Measurements from ENCODE around the gene LZTS3.
"Not testable (repeated sequence)": the region's sequence is repeated elsewhere in the genome, so short reads cannot be mapped to it uniquely, and the experiment has no call there.

The LZTS3 gene

DNA sequence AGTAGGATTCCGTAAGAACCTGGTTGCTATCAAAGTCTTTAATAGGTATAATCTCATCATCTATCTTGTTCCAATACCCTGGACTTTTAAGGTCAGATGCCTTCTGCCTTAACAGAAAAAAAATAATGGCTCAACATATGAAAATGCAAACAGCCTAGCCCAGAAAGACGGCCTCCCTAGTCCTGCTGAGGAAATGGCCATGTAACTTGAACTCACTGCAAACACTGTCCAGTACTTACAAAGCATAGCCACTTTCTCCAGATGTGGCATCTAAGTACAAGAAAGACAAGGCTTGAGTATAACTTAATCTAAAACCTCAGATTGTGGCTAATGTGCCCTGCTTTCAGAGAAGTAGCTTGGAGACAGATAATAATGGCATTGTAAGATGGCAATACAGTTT lies 40.2 kb downstream of the LZTS3 start:
- DNase-seq: no peak

DNA sequence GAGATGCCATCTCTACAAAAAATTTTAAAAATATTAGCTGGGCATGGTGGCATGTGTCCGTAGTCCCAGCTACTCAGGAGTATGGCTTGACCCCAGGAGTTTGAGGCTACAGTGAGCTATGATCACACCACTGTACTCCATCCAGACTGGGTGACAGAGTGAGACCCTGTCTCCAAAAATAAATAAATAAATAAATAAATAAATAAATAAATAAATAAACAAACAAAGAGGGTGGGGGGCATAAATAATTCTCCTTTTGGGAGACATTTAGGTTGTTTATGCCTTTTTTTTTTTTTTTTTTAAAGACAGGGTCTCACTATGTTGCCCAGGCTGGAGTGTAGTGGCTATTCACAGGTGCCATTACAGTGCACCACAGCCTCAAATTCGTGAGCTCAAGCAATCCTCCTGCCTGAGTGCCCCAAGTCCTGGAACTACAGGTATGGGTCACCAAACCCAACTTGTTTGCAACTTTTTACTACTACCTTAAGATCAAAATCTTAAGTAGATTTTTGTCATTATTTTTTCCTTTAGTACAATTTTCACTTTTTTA lies 43.2 kb downstream of the LZTS3 start:
- DNase-seq: no peak

GRCh38 chr20:3129094-3129493 lies 44.3 kb downstream of the LZTS3 start:
- no peak for DNase-seq

- DNase-seq: no peak
Measured at GRCh38 chr20:3128275-3128984, 44.9 kb downstream of the LZTS3 start.

- DNase-seq: no peak
Measured at GRCh38 chr20:3126527-3126859, 46.9 kb downstream of the LZTS3 start.

GRCh38 chr20:3125776-3126526 lies 47.4 kb downstream of the LZTS3 start:
- DNase-seq: not testable (repeated sequence)

- not testable (repeated sequence) for DNase-seq
Measured at GRCh38 chr20:3124773-3125560, 48.4 kb downstream of the LZTS3 start.

- not testable (repeated sequence) for DNase-seq
Measured at GRCh38 chr20:3124163-3124562, 49.2 kb downstream of the LZTS3 start.

DNA sequence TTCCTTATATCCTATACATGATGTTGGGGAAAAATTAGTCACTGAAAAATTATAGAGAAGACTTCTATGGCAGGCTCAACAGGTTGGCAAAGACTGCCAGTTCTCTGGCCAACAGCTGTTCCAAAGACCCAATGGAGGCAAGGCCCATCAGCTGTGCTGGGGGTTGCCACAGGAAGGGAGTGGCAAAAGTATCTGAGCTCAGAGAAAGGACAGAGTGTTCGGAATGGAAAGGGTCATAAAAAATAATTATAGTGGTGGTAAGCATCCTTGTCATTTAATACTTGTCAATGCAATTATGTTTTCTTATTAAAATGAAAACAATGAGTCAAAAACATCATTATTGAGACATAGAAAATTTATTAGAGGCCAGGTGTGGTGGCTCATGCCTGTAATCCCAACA lies 49.8 kb downstream of the LZTS3 start:
- DNase-seq: no peak

DNA sequence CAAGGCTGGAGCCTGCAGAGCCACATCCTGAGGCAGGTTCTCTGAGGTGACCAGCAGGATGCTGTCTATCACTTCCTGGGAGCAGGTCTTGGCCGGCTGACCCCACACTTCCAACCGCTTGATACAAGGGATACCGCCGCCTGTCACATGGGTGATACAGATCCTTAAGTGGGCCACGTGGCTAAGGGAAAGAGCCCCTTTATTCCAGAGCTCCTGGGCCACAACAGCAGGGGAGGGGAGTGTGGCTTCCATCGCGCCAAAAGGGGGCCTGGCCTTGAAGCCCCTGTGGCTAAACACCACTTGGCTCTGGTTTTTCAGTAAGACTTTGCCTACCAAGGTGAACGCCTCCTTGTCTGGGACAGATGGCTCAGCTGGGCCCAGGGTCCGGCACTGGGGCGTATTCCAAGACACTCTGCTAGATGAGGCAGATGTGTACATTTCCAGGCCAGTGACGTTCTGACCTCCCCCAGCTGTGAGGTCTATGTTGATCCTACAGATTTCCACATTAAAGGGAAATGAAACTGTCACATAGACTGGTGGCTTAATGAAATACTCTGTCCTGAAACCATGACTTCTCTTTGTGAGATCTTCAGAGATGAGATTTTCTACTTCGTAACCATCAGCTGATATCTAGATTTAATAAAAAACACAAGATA lies 51.3 kb downstream of the LZTS3 start:
- no peak for DNase-seq

DNA sequence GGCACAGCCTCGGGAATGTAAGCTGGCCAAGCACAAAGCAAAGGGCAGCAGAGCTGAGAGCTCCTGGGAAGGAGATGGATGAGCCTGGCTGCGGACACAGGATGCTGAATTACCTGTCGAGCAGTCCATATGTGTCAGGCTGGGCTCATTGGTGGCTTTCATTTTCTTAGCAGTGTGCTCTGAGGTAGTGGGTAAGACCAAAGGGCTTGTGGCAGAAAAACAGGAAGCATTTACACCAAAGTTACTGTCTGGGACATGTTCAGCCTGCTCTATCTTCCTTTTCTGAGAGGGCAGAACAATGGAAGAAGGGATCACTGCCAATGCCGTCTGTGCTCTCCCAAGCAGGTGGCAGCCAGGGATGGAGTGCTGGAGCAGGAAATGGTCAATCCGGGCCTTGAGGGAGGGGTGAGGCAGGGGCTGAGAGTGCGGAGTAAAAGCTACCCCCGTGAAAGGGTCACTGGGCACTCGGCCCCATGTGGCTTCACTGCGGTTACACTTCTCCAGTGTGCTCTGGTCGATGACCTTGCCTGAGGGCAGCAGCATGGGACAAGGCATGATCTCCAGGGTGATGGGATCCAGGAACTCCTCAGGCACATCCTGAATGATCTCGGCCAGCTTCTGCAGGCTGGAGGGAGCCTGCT lies 52.0 kb downstream of the LZTS3 start:
- peak; percentile 7 for DNase-seq

DNA sequence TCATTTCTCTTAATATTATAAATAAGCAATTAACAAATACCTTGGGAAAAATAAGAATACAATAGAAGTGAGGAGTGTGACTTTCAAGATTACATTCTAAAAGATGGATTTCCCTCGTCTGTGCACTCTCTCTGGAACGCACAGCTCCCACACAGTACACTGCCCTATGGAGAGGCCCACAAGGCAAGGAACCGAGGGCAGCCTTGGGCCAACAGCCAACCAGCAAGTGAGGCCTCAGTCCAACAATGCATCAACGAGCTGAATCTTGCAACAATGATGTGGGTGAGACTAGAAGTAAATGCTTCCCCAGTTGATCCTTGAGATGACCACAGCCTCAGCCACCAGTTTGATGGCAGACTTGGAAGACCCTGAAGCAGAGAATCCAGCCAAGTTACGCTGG lies 54.3 kb downstream of the LZTS3 start:
- no peak for DNase-seq

DNA sequence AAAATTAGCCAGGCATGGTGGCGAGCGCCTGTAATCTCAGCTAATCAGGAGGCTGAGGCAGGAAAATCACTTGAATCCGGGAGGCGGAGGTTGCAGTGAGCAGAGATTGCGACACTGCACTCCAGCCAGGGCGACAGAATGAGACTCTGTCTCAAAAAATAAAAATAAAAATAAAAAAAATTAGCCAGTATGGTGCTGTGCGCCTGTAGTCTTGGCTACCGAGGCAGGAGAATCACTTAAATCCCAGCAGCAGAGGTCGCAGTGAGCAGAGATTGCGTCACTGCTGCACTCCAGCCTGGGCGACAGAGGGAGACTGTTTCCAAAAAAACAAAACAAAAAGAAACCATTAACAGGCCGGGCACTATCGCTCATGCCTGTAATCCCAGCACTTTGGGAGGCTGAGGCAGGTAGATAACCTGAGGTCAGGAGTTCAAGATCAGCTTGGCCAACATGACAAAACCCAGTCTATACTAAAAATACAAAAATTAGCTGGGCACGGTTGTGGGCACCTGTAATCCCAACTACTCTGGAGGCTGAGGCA lies 55.4 kb downstream of the LZTS3 start:
- DNase-seq: peak; percentile 28

GRCh38 chr20:3116341-3116740 lies 57.0 kb downstream of the LZTS3 start:
- no peak for DNase-seq

- peak; percentile 3 for DNase-seq
Measured at GRCh38 chr20:3115190-3116107, 57.9 kb downstream of the LZTS3 start.

Data from activated effector memory CD4-positive, alpha-beta T cell treated with Interleukin-2 at 50 U/mL for 16 hours (primary cell).